Prostate gland (tissue), 2 donors: ENCODE measurements around the gene NFKBIB. TPM values are rescaled to one million over a fixed set of nuclear protein-coding genes. Genes with fewer than 3 reads are reported as not detected.
"Not testable (repeated sequence)": the region's sequence is repeated elsewhere in the genome, so short reads cannot be mapped to it uniquely, and the experiment has no call there.

Experiments
- DNase-seq: peaks from one replicate; pipeline ENCODE4 v3.0.0-alpha.2; 2019; ENCODE audit warnings: low spot score
- H3K27ac ChIP-seq, 2 donors: fragments of 200-600 bp; sonication (generic); 2 replicates each; pipeline ENCODE4 v1.5.1; 2017 to 2019
- H3K27me3 ChIP-seq: fragments of 200-600 bp; sonication (generic); replicated peaks from 2 replicates; pipeline ENCODE4 v1.5.1; 2019; ENCODE audit not compliant: insufficient read depth
- H3K36me3 ChIP-seq, 2 donors: fragments of 200-600 bp; sonication (generic); 1 replicate in 1 of 2; 2 replicates in 1 of 2; pipeline versions ENCODE4 v1.5.1 to v1.8.1; 2017 to 2019
- H3K4me1 ChIP-seq: fragments of 200-600 bp; sonication (generic); replicated peaks from 2 replicates; pipeline ENCODE4 v1.5.1; 2019
- H3K4me3 ChIP-seq, 2 donors: fragments of 200-600 bp; sonication (generic); 2 replicates each; pipeline ENCODE4 v1.5.1; 2017 to 2019
- H3K9me3 ChIP-seq: fragments of 200-600 bp; sonication (generic); 2 replicates; pipeline ENCODE4 v1.5.1; 2017
- POLR2A ChIP-seq: fragments of 450-650 bp; IDR thresholded peaks from one replicate; pipeline ENCODE4 v1.6.1; 2016; ENCODE audit warnings: antibody characterized with exemption, mild to moderate bottlenecking
- POLR2AphosphoS5 ChIP-seq: sonication (generic); formaldehyde crosslinking; IDR thresholded peaks from one replicate; pipeline ENCODE4 v1.6.1; 2017; ENCODE audit warnings: antibody characterized with exemption
- WGBS: methylation state at CpG from one replicate; pipeline ENCODE4 v1.1.5; 2018; 5-methylcytosine and 5-hydroxymethylcytosine counted together
- intact Hi-C: fragments of 100-400 bp; cut with DNase I; formaldehyde crosslinking; loops from one replicate; pipeline ENCODE4 v1.14.2; 2022
- total RNA-seq, 2 donors: library from RNA; depleted of rRNA; stranded (reverse); fragments of >200 nt; gene quantifications; one replicate each; pipeline ENCODE4 v1.1.0, GENCODE V29; 2016
- TF ChIP-seq, protein P1 (sequence below), 4 experiments: fragments of 200-600 bp in 2 of 4; fragments of 450-650 bp in 2 of 4; sonication (generic) in 2 of 4; IDR thresholded peaks; 1 replicate in 3 of 4; 2 replicates in 1 of 4; pipeline ENCODE4 v1.5.1; 2016 to 2019; ENCODE audit warnings: antibody characterized with exemption in 4 of 4, mild to moderate bottlenecking in 2 of 4, moderate library complexity in 2 of 4

NFKBIB gene
- total RNA-seq, 2 donors from 2014 or later, result 29.8 to 50.6 TPM

DNA sequence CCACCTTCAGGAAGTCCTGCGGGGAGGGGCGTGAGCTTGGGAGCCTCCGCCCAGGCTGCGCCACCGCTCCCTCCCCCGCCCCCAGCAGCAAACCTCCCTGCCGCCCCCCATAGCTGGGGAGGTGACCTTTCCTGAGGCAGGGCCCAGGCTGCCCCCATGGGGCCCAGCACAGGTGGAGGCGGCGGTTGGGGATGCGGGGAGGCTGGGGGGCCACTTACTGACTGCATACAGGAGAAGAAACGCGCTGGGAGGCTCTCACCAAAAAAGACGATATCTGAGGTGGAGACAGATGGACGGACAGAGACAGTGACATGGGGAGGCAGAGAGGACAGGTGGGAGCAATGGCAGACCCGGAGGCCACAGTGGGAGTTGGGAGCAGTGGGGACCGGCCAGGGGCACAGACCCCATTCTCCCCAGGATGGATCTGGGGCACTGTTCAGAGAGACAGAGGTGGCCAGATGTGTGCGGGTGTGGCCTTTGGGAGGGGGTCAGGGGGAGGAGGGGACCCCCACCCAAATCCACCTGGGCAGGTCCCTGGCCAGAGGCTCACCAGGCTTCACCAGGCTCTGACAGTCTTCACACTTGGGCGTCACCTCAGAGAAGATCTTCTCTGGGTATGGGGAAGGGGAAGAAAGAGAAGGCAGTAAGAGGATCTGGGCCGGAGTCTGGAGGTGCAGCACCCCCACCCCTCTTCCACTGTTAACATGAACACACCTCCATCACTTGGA is 18.7 kb upstream of the NFKBIB start:
- no peaks in the 10 kb centered on the region for H3K9me3 ChIP-seq
- H3K4me1 ChIP-seq, result no peaks in the 10 kb centered on the region
- H3K36me3 ChIP-seq, result no peaks in the 10 kb centered on the region
- DNase-seq, result no peak
- WGBS, result 94% methylated on average over 19 of the region's 19 CpGs
- no peaks in the 10 kb centered on the region for H3K27me3 ChIP-seq
- intact Hi-C loops, result no loop called here
- no peak for TF ChIP-seq POLR2A
- TF ChIP-seq POLR2AphosphoS5, result no peak
- TF ChIP-seq, protein P1, sequence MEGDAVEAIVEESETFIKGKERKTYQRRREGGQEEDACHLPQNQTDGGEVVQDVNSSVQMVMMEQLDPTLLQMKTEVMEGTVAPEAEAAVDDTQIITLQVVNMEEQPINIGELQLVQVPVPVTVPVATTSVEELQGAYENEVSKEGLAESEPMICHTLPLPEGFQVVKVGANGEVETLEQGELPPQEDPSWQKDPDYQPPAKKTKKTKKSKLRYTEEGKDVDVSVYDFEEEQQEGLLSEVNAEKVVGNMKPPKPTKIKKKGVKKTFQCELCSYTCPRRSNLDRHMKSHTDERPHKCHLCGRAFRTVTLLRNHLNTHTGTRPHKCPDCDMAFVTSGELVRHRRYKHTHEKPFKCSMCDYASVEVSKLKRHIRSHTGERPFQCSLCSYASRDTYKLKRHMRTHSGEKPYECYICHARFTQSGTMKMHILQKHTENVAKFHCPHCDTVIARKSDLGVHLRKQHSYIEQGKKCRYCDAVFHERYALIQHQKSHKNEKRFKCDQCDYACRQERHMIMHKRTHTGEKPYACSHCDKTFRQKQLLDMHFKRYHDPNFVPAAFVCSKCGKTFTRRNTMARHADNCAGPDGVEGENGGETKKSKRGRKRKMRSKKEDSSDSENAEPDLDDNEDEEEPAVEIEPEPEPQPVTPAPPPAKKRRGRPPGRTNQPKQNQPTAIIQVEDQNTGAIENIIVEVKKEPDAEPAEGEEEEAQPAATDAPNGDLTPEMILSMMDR (IDR thresholded peaks at IDR 0.05), result no peak
- no peak overlapping the region for H3K4me3 ChIP-seq
- H3K27ac ChIP-seq, result no peak overlapping the region

DNA sequence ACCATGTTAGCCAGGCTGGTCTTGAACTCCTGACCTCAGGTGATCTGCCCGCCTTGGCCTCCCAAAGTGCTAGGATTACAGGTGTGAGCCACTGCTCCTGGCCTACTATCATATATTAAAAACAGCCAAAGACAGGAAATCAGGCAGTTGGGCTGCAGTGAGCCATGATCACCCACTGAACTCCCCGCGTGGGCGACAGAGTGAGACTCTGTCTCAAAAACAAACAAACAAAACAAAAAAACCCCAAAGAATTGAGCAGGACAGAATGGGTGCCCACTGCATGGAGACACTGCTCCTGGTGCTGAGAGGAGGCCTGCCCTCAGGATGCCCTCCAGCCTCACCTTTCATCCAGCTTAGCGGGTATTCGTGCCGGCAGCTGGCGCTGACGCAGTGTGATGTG is 16.5 kb upstream of the NFKBIB start:
- H3K27me3 ChIP-seq, result no peaks in the 10 kb centered on the region
- TF ChIP-seq POLR2AphosphoS5 (no peak), POLR2A (no peak)
- TF ChIP-seq, protein P1 (IDR thresholded peaks at IDR 0.05), result no peak
- H3K27ac ChIP-seq, result no peak overlapping the region
- WGBS, result 90% methylated on average over 9 of the region's 9 CpGs
- DNase-seq, result no peak
- H3K36me3 ChIP-seq, result no peaks in the 10 kb centered on the region
- H3K4me3 ChIP-seq, result no peak overlapping the region
- H3K4me1 ChIP-seq, result no peaks in the 10 kb centered on the region
- no peaks in the 10 kb centered on the region for H3K9me3 ChIP-seq
- intact Hi-C loops, result no loop called here

DNA sequence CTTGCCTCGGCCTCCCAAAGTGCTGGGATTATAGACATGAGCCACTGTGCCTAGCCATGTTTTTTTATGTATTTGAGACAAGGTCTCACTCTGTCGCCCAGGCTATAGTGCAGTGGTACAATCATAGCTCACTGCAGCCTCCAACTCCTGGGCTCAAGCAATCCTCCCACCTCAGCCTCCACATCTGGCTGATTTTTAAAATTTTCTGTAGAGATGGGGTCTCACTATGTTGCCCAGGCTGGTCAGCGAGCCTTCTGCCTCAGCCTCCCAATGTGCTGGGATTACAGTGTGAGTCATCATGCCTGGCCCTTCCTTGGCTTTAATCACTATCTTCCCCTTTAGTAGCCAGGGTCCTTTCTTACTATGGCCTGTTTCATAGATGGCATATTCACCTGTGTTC is 15.1 kb upstream of the NFKBIB start:
- H3K36me3 ChIP-seq, H3K27me3 ChIP-seq, H3K9me3 ChIP-seq, H3K4me3 ChIP-seq, H3K4me1 ChIP-seq, DNase-seq, H3K27ac ChIP-seq: not testable (repeated sequence)
- intact Hi-C loops, result loop anchor here (5.0 kb wide), 1 partner anchor 482 kb away; the partner anchor contains the start of gene FAM98C
- WGBS, result 94% methylated on average over 3 of the region's 3 CpGs

DNA sequence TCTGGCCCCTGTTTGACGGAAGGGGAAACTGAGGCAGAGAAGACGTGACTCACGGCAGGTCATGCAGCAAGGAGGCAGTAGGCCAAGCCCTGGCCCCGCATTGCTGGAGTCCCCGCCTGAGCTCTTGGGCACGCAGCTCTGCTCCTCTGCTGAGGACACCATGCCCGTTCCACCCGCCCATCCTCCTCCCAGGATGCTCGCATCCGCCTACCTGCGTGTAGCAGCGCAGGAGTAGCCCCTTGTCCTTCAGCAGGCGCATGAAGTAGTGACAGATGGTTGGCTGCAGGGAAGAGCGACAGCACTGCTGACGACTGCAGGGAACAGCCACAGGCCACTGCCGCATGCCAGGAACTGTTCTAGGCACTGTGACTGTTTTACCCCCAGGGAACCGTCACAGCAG is 10.9 kb upstream of the NFKBIB start:
- Histone ChIP-seq H3K9me3 (no peaks in the 10 kb centered on the region), H3K4me1 (no peaks in the 10 kb centered on the region), H3K36me3 (peaks cover 5 to 9% of the 10 kb centered on the region in 2 donors), H3K4me3 (no peak overlapping the region), H3K27me3 (no peaks in the 10 kb centered on the region), H3K27ac (no peak overlapping the region)
- DNase-seq, result no peak
- 95% methylated on average over 17 of the region's 17 CpGs for WGBS
- TF ChIP-seq POLR2AphosphoS5 (no peak), POLR2A (no peak)
- TF ChIP-seq, protein P1 (IDR thresholded peaks at IDR 0.05), result no peak
- intact Hi-C loops, result loop anchor here (5.0 kb wide), 1 partner anchor 487 kb away; the partner anchor contains the start of gene FAM98C

DNA sequence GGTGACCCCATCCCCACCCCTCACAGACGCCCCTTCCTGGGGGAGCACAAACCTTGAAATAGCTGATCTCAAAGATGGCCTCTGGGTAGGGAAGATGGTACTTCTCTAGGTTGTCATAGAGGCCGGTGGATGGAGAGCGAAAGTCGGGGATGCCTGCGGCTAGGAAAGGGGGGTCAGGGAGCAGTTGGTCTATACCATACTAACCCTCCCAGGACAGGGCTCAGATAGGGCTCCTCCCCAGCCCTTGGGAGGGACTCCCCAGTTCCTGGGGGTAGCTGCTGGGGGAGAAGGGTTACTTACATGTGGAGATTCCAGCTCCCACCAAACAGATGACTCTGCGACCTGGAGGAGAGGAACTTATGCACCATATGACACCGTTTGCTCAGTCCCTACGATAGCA is 10.0 kb upstream of the NFKBIB start:
- TF ChIP-seq POLR2AphosphoS5 (no peak), POLR2A (no peak)
- TF ChIP-seq, protein P1 (IDR thresholded peaks at IDR 0.05), result no peak
- peaks cover 5 to 9% of the 10 kb centered on the region in 2 donors for H3K36me3 ChIP-seq
- H3K27me3 ChIP-seq, result no peaks in the 10 kb centered on the region
- intact Hi-C loops, result loop anchor here (5.0 kb wide), 1 partner anchor 488 kb away; the partner anchor contains the start of gene FAM98C
- no peak for DNase-seq
- H3K4me3 ChIP-seq, result no peak overlapping the region
- WGBS, result 92% methylated on average over 8 of the region's 8 CpGs
- no peak overlapping the region for H3K27ac ChIP-seq
- H3K9me3 ChIP-seq, result no peaks in the 10 kb centered on the region
- H3K4me1 ChIP-seq, result no peaks in the 10 kb centered on the region
